ENCODE data around the gene SRI. TPM values are rescaled to one million over a fixed set of nuclear protein-coding genes. Genes with fewer than 3 reads are reported as not detected.

SRI gene, protein sequence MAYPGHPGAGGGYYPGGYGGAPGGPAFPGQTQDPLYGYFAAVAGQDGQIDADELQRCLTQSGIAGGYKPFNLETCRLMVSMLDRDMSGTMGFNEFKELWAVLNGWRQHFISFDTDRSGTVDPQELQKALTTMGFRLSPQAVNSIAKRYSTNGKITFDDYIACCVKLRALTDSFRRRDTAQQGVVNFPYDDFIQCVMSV
- total RNA-seq (2014; rRNA removed; shearing (Covaris generic)) (59.3 and 80.3 TPM in 2 replicates), polyA plus RNA-seq (2016; fragmentation: Nextera tagmentation; extraction: Ambion mirVana) (267 and 268 TPM in 2 replicates)

DNA sequence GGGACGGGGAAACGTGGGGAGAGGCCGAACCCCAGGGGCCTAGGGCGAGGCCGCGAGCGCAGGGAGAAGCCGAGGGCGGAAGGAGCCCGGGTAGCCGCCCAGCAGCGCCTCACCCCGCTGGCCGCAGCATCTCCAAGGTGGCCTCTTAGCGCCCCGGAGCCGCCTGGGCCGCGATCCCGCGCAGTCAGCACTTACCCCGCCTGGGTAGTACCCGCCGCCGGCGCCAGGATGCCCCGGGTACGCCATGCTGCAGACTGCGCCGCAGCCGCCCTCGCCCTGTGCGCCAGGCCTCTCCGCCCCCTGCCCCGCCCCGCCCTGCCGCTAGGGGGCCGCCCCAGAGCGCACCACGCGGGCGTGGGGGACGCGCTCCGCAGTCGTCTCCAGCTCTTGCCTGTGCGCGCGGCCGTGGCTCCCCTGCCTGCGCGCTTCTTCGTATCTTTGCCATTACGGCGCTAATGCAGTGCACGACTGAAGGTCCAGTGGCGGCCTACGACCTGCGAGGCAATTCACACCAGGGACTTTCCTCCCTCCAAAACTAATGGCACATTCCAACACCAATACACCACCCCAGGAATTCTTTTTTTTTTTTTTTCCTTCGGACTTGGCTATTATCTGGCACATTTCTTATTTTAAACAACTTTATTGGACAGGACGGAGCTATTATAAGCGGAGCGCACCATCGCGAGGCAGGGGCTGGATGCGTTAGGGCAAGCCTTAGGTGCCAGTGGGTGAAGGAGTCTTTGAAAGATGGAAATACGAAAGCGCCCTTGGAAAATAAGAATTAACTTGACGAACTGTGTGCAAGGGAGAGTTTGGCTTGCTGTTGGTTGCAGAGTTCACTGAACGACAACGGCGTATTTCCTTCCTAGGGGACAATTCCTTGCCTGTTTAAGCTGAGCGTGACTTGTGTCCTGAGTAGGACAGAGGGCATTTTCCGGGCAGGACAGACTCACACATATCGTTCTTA lies at the start of gene SRI:
Gene SRI (minus strand): TSS at position 258 of the 967 bp plus-strand sequence. CDS start 12 bp downstream, at position 246.
- Histone ChIP-seq H3K9me2 (ENCODE audit: insufficient read depth) (no peaks in the 10 kb centered on the region), H3K9ac (peak within 1 kb of the TSS; percentile 92), H4K20me1 (ENCODE audit: insufficient read depth) (peaks cover 6% of the 10 kb centered on the region; the same call in 1 of the 2 replicates), H3K4me1 (ENCODE audit: insufficient read depth) (peaks cover 25% of the 10 kb centered on the region), H3K79me2 (ENCODE audit: insufficient read depth) (peaks cover 47% of the 10 kb centered on the region), H3K9me3 (ENCODE audit: low read depth) (no peaks in the 10 kb centered on the region), H3F3A (ENCODE audit: insufficient read depth) (peaks cover 23% of the 10 kb centered on the region), H3K27me3 (replicated peaks; ENCODE audit: insufficient read depth) (no peaks in the 10 kb centered on the region), H2AFZ (peak within 1 kb of the TSS; percentile 96), H3K36me3 (ENCODE audit: low read depth) (peaks cover 17% of the 10 kb centered on the region), H3K4me3 (peak within 1 kb of the TSS; percentile 91), H3K27ac (peak within 1 kb of the TSS; percentile 89), H3K4me2 (ENCODE audit: unreplicated experiment) (peak within 1 kb of the TSS; percentile 99)
- in situ Hi-C loops (cut with MboI) = no loop called here
- peak; percentile 96 for DNase-seq
- no peak for TF ChIP-seq EZH2 (IDR thresholded peaks at IDR 0.05; ENCODE audit: insufficient read depth, poor library complexity, severe bottlenecking)
- TF ChIP-seq EZH2phosphoT487 (IDR thresholded peaks at IDR 0.05; ENCODE audit: insufficient read depth, low read depth) = no peak
- WGBS, 2 experiments (ENCODE audit: low coverage in 1 of 2, low lambda C conversion rate in 2 of 2, missing lambda C conversion rate in 2 of 2) = 1% methylated on average over 57 to 58 of the region's 75 CpGs

DNA sequence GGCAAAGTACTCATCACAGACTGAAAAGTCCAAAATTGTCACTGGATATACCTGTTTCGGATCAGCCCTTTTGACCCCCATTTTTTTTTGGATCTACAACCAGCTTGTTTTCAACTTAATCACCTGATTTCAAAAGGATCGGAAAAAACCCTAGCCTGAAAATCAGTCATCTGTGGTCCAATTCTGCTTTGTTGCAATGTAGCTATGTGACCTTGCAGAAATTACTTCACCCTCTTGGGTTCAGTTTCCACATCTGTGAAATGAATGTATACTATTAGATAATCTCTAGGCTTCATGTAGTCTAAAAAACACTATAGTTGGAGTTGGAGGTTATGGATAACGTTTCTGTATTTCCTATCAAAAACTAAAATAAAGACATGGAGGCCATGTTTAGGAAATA lies 49.7 kb upstream of the SRI start:
- no peak for DNase-seq
- no peak overlapping the region for H3K4me3 ChIP-seq
- no peak for TF ChIP-seq EZH2phosphoT487 (IDR thresholded peaks at IDR 0.05; ENCODE audit: insufficient read depth, low read depth)
- TF ChIP-seq EZH2 (IDR thresholded peaks at IDR 0.05; ENCODE audit: insufficient read depth, poor library complexity, severe bottlenecking) = no peak
- H3K79me2 ChIP-seq (ENCODE audit: insufficient read depth) = no peaks in the 10 kb centered on the region
- no peak overlapping the region for H2AFZ ChIP-seq
- no peaks in the 10 kb centered on the region for H3F3A ChIP-seq (ENCODE audit: insufficient read depth)
- H4K20me1 ChIP-seq (ENCODE audit: insufficient read depth) = no peaks in the 10 kb centered on the region
- no peak overlapping the region for H3K4me2 ChIP-seq (ENCODE audit: unreplicated experiment)
- H3K9ac ChIP-seq = no peak overlapping the region
- H3K36me3 ChIP-seq (ENCODE audit: low read depth) = no peaks in the 10 kb centered on the region
- WGBS, 2 experiments (ENCODE audit: low coverage in 1 of 2, low lambda C conversion rate in 2 of 2, missing lambda C conversion rate in 2 of 2) = 48 to 57% methylated on average over 3 of the region's 3 CpGs
- H3K9me3 ChIP-seq (ENCODE audit: low read depth) = no peaks in the 10 kb centered on the region
- H3K27me3 ChIP-seq (replicated peaks; ENCODE audit: insufficient read depth) = no peaks in the 10 kb centered on the region; the same call in none of the 2 replicates
- H3K9me2 ChIP-seq (ENCODE audit: insufficient read depth) = no peaks in the 10 kb centered on the region
- H3K4me1 ChIP-seq (ENCODE audit: insufficient read depth) = no peaks in the 10 kb centered on the region
- in situ Hi-C loops (cut with MboI) = no loop called here
- no peak overlapping the region for H3K27ac ChIP-seq

DNA sequence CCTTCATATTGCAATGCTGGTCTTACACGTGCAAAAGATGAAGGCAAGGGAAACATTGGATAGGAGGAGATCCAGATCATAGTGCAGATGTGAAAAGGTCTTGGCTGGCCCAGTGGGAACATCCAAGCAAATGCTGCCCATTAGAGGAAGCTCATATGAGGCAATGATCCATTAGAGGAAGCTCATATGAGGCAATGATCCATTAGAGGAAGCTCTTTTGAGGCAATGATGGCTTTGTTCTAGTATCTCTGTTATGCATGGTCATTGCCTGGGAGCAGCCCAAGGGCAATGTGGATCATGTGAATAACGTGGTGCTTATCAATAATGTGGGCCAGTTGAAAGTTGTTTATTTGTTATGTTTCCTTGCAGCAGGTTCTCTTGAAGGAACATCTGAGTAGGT lies 49.0 kb upstream of the SRI start:
- DNase-seq = no peak
- H4K20me1 ChIP-seq (ENCODE audit: insufficient read depth) = no peaks in the 10 kb centered on the region
- no peak overlapping the region for H2AFZ ChIP-seq
- no peaks in the 10 kb centered on the region for H3K9me3 ChIP-seq (ENCODE audit: low read depth)
- no peaks in the 10 kb centered on the region for H3K36me3 ChIP-seq (ENCODE audit: low read depth)
- no peak for TF ChIP-seq EZH2phosphoT487 (IDR thresholded peaks at IDR 0.05; ENCODE audit: insufficient read depth, low read depth)
- no peak for TF ChIP-seq EZH2 (IDR thresholded peaks at IDR 0.05; ENCODE audit: insufficient read depth, poor library complexity, severe bottlenecking)
- no peaks in the 10 kb centered on the region for H3K9me2 ChIP-seq (ENCODE audit: insufficient read depth)
- no peaks in the 10 kb centered on the region for H3K4me1 ChIP-seq (ENCODE audit: insufficient read depth)
- H3F3A ChIP-seq (ENCODE audit: insufficient read depth) = no peaks in the 10 kb centered on the region
- no peaks in the 10 kb centered on the region for H3K79me2 ChIP-seq (ENCODE audit: insufficient read depth)
- H3K4me3 ChIP-seq = no peak overlapping the region
- H3K27ac ChIP-seq = no peak overlapping the region
- 13 to 19% methylated on average over 2 of the region's 2 CpGs for WGBS, 2 experiments (ENCODE audit: low coverage in 1 of 2, low lambda C conversion rate in 2 of 2, missing lambda C conversion rate in 2 of 2)
- H3K9ac ChIP-seq = no peak overlapping the region
- H3K4me2 ChIP-seq (ENCODE audit: unreplicated experiment) = no peak overlapping the region
- H3K27me3 ChIP-seq (replicated peaks; ENCODE audit: insufficient read depth) = no peaks in the 10 kb centered on the region; the same call in none of the 2 replicates
- in situ Hi-C loops (cut with MboI) = no loop called here

- Histone ChIP-seq H3K9me2 (ENCODE audit: insufficient read depth) (no peaks in the 10 kb centered on the region), H3K9ac (no peak overlapping the region), H3K4me2 (ENCODE audit: unreplicated experiment) (no peak overlapping the region), H4K20me1 (ENCODE audit: insufficient read depth) (no peaks in the 10 kb centered on the region), H3K27ac (no peak overlapping the region), H3K27me3 (replicated peaks; ENCODE audit: insufficient read depth) (no peaks in the 10 kb centered on the region; the same call in 1 of the 2 replicates), H3F3A (ENCODE audit: insufficient read depth) (no peaks in the 10 kb centered on the region), H2AFZ (no peak overlapping the region), H3K9me3 (ENCODE audit: low read depth) (no peaks in the 10 kb centered on the region), H3K4me3 (no peak overlapping the region), H3K36me3 (ENCODE audit: low read depth) (no peaks in the 10 kb centered on the region), H3K4me1 (ENCODE audit: insufficient read depth) (no peaks in the 10 kb centered on the region), H3K79me2 (ENCODE audit: insufficient read depth) (no peaks in the 10 kb centered on the region)
- no peak for DNase-seq
- 53 to 55% methylated on average over 2 of the region's 2 CpGs for WGBS, 2 experiments (ENCODE audit: low coverage in 1 of 2, low lambda C conversion rate in 2 of 2, missing lambda C conversion rate in 2 of 2)
- TF ChIP-seq EZH2phosphoT487 (IDR thresholded peaks at IDR 0.05; ENCODE audit: insufficient read depth, low read depth) (no peak), EZH2 (IDR thresholded peaks at IDR 0.05; ENCODE audit: insufficient read depth, poor library complexity, severe bottlenecking) (no peak)
- in situ Hi-C loops (cut with MboI) = no loop called here
Measured at GRCh38 chr7:88268051-88268450, 48.2 kb upstream of the SRI start.
